ENCODE measurements around the gene ZNF419. TPM values are rescaled to one million over a fixed set of nuclear protein-coding genes. Genes with fewer than 3 reads are reported as not detected.
"Not testable (repeated sequence)": the region's sequence is repeated elsewhere in the genome, so short reads cannot be mapped to it uniquely, and the experiment has no call there.

The ZNF419 gene
- 6.8 TPM for total RNA-seq
- long read RNA-seq, partial matches to known transcripts, result 0 of 9 reads
- long read RNA-seq, other reads (novel, unspliced or antisense), result 1 of 9 reads

DNA sequence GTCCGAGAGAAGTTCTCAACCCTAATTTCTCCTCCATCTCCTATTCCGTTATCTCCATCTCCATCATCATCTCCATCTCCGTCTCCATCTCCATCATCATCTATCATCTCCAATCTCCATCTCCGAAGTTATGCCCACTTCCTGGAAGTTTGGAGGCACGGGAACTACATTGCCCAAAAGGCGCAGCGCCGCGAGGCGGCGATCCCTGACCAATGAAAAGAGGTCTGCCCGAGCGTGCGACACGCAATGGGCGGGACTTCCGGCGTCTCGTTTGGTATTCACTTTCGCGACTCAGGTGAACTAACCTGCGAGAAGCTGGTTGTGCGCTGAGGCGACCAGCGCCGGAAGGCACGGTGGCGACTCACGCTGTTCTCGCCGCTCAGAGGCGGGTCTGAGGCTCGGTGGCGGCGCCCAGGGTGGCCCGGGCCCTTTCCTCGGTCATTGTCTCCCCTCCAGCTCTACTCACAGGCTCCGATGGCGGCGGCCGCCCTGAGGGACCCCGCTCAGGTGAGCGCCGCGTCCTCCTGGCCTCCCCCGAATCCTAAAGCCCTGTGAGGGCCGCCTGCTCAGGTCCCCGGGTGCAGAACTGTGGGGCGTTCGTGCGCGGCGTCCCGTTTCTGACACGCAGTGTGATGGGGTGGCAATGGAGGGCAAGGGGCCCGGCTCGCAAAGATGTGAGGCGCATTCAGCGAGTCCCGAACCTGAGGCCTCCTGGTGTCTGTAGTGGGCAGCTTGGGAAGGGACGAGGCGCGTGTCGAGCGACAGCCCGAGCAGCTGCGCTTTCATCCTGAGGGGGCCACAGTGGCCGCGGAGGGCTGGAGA lies at the start of gene ZNF419:
TSS of gene ZNF419 (plus strand) at position 274 of the 822 bp plus-strand sequence. CDS start at position 475, 201 bp downstream.
- ATAC-seq, result peak; percentile 98
- DNase-seq (ENCODE audit: missing footprints), result peak; percentile 94
- intact Hi-C loops (cut with DNase I), result not testable (repeated sequence)

GRCh38 chr19:57437931-57438330 lies 49.6 kb upstream of the ZNF419 start:
- ATAC-seq (no peak), DNase-seq (ENCODE audit: missing footprints) (no peak)
- intact Hi-C loops (cut with DNase I), result no loop called here

DNA sequence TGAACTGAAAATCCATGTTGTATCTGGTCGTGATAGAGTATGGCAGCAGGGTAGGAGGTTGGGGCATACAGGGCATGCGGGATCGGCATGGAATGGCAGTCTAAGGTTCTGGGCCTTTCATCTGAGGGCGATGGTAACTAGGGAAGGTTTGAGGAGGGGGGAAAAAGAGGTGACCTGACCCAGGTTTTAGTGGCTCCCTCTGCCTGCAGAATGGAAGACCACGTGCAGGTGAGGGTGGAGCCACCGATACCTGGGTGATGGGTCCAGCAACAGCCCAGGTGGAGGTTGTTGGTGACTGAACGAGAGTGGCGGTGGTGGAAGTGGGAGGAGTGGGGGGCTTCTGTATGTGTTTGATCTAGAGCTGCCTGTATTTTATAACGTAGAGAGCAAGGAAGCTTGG lies 48.6 kb upstream of the ZNF419 start:
- DNase-seq (ENCODE audit: missing footprints) (no peak), ATAC-seq (no peak)
- intact Hi-C loops (cut with DNase I), result no loop called here

DNA sequence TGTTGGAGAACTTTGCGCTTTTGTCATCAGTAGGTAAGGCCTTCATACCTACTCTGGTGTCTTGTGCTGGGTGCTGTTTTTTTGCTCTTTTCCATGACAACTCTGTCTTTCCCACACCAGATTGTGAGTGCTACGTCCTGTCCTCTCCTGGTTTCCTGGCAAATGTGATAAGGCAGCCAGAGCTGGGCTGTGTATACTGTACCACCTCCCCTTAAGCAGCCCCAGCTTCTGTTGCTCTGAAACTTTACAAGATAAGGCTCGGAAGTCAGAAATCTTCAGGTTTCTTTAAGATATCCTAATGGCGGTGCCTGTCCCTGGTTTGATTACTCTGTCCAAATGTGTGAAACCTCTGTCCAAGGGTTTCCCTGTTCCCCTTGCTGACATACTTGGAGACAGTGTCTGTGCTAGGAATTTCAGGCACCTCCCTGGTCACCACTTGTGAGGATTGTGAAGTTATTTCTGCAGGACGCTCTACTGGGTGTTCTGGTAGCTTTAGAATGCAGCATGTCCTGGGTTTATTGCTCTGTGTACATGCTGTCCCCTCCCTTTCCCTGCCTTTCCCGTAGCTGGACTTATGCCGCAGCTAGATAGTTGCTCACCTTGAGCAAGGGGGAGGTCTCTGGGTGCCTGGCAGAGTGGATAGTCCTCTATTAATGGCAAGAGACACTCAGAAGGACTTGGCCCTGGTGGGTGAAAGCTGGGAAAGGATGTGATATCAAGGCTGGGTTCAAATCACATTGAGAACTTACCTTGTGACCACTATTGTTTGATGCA lies 45.4 kb upstream of the ZNF419 start:
- no peak for DNase-seq (ENCODE audit: missing footprints)
- ATAC-seq, result peak; percentile 60
- intact Hi-C loops (cut with DNase I), result no loop called here

DNA sequence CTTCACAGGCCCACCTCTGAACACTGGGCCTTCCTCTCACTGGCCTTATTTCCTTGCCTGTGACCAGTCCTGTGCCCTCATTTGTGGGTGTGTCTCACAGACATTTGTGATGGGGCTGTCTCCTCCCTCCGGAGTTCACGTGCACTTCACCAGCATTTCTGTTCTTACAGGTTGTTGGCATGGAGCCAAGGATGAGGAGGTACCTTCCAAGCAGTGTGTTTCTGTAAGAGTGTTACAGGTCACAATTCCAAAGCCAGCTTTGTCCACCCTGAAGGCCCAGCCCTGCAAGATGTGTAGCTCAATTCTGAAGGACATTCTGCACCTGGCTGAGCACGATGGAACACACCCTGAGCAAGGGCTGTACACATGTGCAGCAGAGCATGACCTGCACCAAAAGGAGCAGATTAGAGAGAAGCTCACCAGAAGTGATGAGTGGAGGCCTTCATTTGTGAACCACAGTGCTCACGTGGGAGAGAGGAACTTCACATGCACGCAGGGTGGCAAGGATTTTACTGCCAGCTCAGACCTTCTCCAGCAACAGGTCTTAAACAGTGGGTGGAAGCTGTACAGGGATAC lies 44.3 kb upstream of the ZNF419 start:
- no peak for ATAC-seq
- intact Hi-C loops (cut with DNase I), result no loop called here
- no peak for DNase-seq (ENCODE audit: missing footprints)

DNA sequence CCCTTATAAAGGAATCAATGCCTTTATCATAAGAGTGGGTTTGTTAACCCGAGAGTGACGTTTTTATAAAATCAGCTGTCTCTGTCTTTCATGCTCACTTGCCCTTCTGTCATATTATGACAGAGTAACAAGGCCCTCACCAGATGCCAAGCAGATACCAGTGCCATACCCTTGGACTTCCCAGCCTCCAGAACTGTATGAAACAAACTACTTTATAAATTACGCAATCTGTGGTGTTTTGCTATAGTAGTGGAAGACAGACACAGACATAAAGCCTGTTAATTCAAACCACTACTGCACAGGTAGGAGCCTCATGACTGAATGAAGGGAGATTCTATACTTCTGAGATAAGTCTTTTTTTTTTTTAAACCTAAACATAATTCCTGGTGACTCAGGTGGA lies 35.2 kb upstream of the ZNF419 start:
- DNase-seq (ENCODE audit: missing footprints) (no peak), ATAC-seq (no peak)
- intact Hi-C loops (cut with DNase I), result no loop called here

- DNase-seq (ENCODE audit: missing footprints), result no peak
- intact Hi-C loops (cut with DNase I), result no loop called here
- peak; percentile 85 for ATAC-seq
Measured at GRCh38 chr19:57465680-57466381, 21.7 kb upstream of the ZNF419 start.

GRCh38 chr19:57466489-57466888 lies 21.1 kb upstream of the ZNF419 start:
- intact Hi-C loops (cut with DNase I), result no loop called here
- DNase-seq (ENCODE audit: missing footprints) (no peak), ATAC-seq (peak; percentile 92)

DNA sequence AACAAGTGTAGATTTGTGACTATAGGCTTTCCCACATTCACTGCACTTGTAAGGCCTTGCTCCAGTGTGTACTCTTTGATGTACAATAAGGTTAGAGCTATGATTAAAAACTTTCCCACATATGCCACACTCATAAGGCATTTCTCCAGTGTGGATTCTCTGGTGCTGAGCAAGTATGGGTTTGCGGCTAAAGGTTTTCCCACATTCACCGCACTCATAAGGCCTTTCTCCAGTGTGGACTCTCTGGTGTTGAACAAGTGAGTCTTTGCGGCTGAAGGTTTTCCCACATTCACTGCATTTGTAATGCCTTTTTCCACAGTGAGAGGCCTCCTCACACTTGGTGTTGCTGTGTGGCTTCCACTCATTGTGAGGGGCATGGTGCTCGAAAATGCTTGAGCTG lies 13.9 kb upstream of the ZNF419 start:
- no peak for ATAC-seq
- intact Hi-C loops (cut with DNase I), result loop anchor here (10.0 kb wide), 1 partner anchor 251 kb away; the partner anchor contains the start of gene ZNF671
- DNase-seq (ENCODE audit: missing footprints), result no peak

DNA sequence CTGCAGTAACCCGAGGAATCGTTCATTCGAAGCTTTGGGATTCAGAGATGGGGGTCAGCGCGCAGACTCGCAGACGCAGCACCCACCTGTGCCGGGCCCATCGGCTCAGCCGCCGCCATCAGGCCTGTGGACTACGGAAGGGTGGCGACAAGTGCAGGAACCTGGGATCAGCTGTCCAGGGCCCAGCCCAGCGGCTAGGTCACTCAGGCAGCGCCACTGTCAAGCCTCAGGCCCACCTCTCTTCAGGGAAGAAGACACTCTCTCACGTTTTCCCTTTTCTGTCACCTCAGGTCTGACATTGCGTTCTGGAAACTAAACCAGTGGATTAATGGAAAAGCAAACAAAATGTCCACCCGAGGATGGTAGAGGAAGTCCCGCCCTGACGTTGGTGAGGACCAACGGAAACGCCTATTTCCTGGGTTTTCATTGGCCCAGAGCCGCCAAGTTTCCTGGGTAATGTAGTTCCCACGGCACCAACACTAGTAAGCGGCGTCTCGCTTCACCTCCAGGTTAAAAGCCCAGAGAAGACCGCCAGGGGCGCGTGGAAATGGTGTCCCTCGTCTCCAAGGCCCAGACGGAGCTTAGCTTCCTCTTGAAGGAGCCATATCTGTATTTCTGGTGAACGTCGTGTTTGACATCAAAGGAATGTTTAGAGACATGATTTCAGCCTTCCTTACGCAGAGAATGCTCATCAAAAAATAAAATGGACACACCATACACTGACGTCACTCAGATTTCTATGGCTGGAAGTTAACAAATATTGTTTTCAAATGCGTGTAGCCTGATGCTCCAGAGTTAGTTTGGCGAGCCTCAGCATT lies 10.2 kb upstream of the ZNF419 start, which contains the start of gene ZNF772:
TSS of gene ZNF772 (minus strand) at position 376 of the 818 bp plus-strand sequence. CDS start at position 119, 257 bp downstream.
- peak; percentile 99 for ATAC-seq
- peak; percentile 92 for DNase-seq (ENCODE audit: missing footprints)
- intact Hi-C loops (cut with DNase I), result loop anchor here (10.0 kb wide), 1 partner anchor 247 kb away; the partner anchor contains the start of gene ZNF671

DNA sequence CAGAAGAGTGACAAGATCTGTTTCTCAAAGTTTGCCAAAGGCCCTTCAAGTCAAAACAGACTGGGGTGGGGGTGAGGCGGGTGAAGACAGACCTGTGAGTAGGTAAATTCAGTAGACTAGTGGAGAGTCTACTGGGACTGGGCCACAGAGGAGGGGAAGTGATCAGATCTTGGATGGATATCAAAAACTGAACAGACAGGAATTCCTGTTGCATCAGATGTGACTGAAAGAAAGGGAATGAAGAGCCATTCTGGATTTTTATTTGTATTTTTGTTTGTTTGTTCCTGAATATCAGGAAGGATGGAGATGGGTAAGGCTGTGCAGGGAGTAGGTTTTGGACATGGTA lies 722 bp downstream of the ZNF419 start:
- DNase-seq (ENCODE audit: missing footprints); ATAC-seq; intact Hi-C loops (cut with DNase I): not testable (repeated sequence)

DNA sequence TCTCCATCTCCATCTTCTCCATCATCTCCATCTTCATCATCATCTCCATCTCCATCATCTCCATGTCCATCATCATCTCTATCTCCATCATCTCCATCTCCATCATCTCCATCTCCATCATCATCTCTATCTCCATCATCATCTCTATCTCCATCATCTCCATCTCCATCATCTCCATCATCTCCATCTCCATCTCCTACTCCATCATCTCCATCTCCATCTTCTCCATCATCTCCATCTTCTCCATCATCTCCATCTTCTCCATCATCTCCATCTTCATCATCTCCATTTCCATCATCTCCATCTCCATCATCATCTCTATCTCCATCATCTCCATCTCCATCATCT lies 11.8 kb downstream of the ZNF419 start:
- not testable (repeated sequence) for DNase-seq (ENCODE audit: missing footprints); ATAC-seq
- intact Hi-C loops (cut with DNase I), result loop anchor here (5.0 kb wide), 1 partner anchor 33 kb away; no protein-coding TSS in a partner anchor

DNA sequence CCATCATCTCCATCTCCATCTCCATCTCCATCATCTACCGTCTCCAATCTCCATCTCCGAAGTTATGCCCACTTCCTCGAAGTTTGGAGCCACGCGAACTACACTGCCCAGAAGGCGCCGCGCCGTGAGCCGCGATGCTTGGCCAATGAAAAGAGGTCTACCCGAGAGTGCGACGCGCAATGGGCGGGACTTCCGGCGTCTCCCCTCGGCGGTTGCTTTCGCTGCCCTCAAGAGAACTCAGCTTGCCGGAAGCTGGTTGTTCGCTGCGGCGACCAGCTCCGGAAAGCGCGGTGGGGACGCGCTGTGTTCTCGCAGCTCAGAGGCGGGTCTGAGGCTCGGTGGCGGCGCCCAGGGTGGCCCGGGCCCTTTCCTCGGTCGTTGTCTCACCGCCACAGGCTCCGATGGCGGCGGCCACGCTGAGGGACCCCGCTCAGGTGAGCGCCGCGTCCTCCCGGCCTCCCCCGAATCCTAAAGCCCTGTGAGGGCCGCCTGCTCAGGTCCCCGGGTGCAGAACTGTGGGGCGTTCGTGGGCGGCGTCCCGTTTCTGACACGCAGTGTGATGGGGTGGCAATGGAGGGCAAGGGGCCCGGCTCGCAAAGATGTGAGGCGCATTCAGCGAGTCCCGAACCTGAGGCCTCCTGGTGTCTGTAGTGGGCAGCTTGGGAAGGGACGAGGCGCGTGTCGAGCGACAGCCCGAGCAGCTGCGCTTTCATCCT lies 12.3 kb downstream of the ZNF419 start, which contains the start of gene ZNF773:
TSS of gene ZNF773 (plus strand) at position 259 of the 716 bp plus-strand sequence. CDS start at position 402, 143 bp downstream.
- intact Hi-C loops (cut with DNase I), result loop anchor here (5.0 kb wide), 1 partner anchor 32 kb away; no protein-coding TSS in a partner anchor

GRCh38 chr19:57500400-57500799 lies 12.8 kb downstream of the ZNF419 start:
- DNase-seq (ENCODE audit: missing footprints); intact Hi-C loops (cut with DNase I): not testable (repeated sequence)
- ATAC-seq, result peak; percentile 28

More for the DNA sequence above, 12.3 kb downstream of the ZNF419 start, which contains the start of gene ZNF773:
- ATAC-seq (peak; percentile 100), DNase-seq (ENCODE audit: missing footprints) (peak; percentile 96)

DNA sequence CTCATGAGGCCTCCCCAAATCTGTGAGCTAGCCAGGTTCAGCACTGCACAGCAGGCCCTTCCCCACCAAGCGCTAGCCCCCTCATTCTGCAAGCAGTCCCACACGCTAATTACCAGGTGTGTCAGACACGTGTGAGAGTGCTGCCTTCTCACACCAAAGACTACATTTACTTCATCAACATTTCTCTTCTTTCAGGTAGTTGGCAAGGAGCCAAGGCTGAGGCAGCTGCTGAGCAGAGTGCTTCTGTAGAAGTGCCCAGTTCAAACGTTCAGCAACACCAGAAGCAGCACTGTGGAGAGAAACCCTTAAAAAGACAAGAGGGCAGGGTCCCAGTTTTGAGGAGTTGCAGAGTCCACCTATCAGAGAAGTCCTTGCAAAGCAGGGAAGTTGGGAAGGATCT lies 18.6 kb downstream of the ZNF419 start:
- intact Hi-C loops (cut with DNase I), result no loop called here
- ATAC-seq, result no peak
- no peak for DNase-seq (ENCODE audit: missing footprints)

DNA sequence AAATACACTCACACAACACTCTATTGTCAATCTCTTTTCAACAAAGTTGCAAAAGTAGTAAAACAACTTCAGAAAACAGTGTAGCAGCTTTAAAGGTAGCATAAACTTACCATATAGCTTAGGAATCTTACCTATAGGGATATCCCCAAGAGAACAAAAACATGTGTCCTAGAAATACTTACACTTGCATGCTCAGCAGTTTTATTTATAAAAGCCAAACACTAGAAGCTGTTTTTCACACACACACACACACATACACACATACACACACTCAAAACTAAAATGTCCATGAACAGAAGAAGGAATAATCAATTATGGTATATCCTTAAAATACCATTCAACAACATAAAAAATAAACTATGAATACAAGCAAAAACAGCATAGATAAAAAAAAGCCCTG lies 23.9 kb downstream of the ZNF419 start:
- no peak for ATAC-seq
- intact Hi-C loops (cut with DNase I), result no loop called here

DNA sequence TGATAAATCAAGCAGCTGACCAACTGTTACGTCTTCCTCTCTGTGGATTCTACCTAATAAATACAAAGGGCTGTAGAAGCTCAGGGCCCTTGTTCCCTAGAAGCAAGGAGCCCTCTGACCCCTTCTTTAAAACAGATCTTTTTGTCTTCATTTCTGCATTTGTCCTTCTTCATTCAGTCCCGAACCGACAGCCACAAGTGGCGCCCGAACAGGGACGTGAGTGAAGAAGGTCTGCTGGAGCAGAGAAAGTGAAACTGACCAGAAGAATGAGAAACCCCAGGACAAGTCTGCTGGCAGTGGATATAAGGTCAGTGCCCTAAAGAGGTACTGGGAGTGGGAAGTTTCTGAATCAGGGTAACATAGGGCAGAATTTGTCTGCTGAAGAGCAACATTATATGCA lies 25.3 kb downstream of the ZNF419 start:
- intact Hi-C loops (cut with DNase I), result no loop called here
- DNase-seq (ENCODE audit: missing footprints), result no peak
- ATAC-seq, result no peak

More for the DNA sequence above, 23.9 kb downstream of the ZNF419 start:
- DNase-seq (ENCODE audit: missing footprints), result no peak

Measured in Right ventricle myocardium inferior (tissue), 1 donor.